Mucosa of descending colon (tissue), 3 donors: ENCODE measurements around the gene ZEB2. TPM values are rescaled to one million over a fixed set of nuclear protein-coding genes. Genes with fewer than 3 reads are reported as not detected.
A peak's percentile ranks its signal among the peaks of the same experiment; 100 is the strongest.

Source experiments
- ATAC-seq: fragments of 200-7000 bp; cut with Tn5 transposase; one replicate; pipeline ENCODE4 v1.9.1; 2020; ENCODE audit warnings: mild to moderate bottlenecking, moderate library complexity
- DNase-seq, 3 donors: peaks; one replicate each; pipeline ENCODE4 v3.0.0-alpha.2; 2020
- H3K36me3 ChIP-seq: fragments of 200-600 bp; one replicate; pipeline ENCODE4 v1.8.0; 2021; ENCODE audit warnings: low read depth, mild to moderate bottlenecking
- H3K4me1 ChIP-seq: fragments of 200-600 bp; one replicate; pipeline ENCODE4 v1.8.0; 2021; ENCODE audit warnings: low read depth, mild to moderate bottlenecking
- H3K4me3 ChIP-seq: fragments of 200-600 bp; one replicate; pipeline ENCODE4 v1.8.0; 2021; ENCODE audit warnings: mild to moderate bottlenecking
- H3K9me3 ChIP-seq: fragments of 200-600 bp; one replicate; pipeline ENCODE4 v1.8.0; 2021; ENCODE audit warnings: mild to moderate bottlenecking
- intact Hi-C, 2 donors: fragments of 100-400 bp; cut with DNase I in 1 of 2; cut with micrococcal nuclease in 1 of 2; formaldehyde crosslinking; loops; one replicate each; pipeline versions ENCODE4 v1.11.0 to v1.11.1; 2022; cut with DNase I, micrococcal nuclease
- total RNA-seq, 3 donors: library from RNA; stranded (reverse); fragmentation: NEBNext Ultra II Directional in 2 of 3; extraction: Animal tissue kit (Norgen Biotek cat#: 25700) in 2 of 3; gene quantifications; one replicate each; pipeline versions ENCODE4 v1.2.1 to v1.2.4, GENCODE V29; 2021 to 2023
- TF ChIP-seq, protein P1 (sequence below): fragments of 200-600 bp; IDR thresholded peaks from one replicate; pipeline ENCODE4 v1.8.0; 2022; ENCODE audit warnings: antibody characterized with exemption, mild to moderate bottlenecking
- donor health status: DM: no; HTN: no; CAD: no; lungs with moderate emphysema.
- donor health status: DM: no; HTN: no; CAD: no.
- donor health status: DM: no; HTN: yes; CAD: no.

ZEB2 gene
- total RNA-seq, 3 donors from 2014 or later: 19.0 to 80.1 (median 48.6) TPM

DNA sequence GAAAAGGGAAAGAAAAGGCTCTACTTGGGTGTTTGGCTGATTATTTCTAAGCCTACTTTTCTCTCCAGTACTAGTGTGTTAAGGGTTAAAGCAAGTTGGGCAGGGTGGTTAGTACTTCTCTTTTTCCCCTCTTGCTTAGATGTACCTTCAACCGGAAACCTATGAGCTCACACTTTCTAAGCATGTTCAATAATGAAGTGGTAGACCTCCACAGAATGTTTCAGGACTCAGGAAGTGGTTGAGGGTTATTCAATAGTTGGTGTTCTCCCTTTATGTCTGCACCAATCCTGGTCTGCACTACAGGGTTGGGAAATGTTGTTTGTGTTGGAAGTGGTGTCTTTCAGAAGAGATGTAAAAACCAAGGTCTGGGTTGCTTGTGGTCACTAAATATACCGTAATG, 137.1 kb downstream of the ZEB2 start:
- ATAC-seq: peak; percentile 76
- TF ChIP-seq, protein P1, sequence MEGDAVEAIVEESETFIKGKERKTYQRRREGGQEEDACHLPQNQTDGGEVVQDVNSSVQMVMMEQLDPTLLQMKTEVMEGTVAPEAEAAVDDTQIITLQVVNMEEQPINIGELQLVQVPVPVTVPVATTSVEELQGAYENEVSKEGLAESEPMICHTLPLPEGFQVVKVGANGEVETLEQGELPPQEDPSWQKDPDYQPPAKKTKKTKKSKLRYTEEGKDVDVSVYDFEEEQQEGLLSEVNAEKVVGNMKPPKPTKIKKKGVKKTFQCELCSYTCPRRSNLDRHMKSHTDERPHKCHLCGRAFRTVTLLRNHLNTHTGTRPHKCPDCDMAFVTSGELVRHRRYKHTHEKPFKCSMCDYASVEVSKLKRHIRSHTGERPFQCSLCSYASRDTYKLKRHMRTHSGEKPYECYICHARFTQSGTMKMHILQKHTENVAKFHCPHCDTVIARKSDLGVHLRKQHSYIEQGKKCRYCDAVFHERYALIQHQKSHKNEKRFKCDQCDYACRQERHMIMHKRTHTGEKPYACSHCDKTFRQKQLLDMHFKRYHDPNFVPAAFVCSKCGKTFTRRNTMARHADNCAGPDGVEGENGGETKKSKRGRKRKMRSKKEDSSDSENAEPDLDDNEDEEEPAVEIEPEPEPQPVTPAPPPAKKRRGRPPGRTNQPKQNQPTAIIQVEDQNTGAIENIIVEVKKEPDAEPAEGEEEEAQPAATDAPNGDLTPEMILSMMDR: no peak
- Histone ChIP-seq H3K9me3 (no peaks in the 10 kb centered on the region), H3K4me3 (no peak overlapping the region), H3K4me1 (no peaks in the 10 kb centered on the region), H3K36me3 (no peaks in the 10 kb centered on the region)
- DNase-seq: no peak
- intact Hi-C loops: no loop called here

DNA sequence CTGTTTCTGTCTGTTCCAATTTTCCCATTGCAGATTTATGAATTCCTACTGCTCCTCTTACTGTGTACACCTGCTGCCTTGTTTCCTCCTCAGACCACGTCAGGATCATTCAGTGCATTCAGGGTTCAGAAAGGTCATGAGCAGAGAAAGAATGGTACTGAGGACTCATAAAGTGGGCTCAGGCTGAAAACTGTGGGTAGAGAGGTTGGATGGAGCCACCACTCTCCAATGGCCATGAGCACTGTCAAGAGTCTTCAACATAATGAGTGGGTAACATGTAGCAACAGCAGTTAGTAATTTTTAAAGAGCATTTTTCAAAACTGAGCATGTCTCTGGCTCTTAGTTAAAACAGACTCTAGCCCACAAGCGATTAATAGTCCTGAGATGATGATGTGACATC, 138.2 kb downstream of the ZEB2 start:
- TF ChIP-seq, protein P1: no peak
- Histone ChIP-seq H3K36me3 (no peaks in the 10 kb centered on the region), H3K9me3 (no peaks in the 10 kb centered on the region), H3K4me1 (no peaks in the 10 kb centered on the region), H3K4me3 (no peak overlapping the region)
- intact Hi-C loops: no loop called here
- ATAC-seq (no peak), DNase-seq (no peak)

DNA sequence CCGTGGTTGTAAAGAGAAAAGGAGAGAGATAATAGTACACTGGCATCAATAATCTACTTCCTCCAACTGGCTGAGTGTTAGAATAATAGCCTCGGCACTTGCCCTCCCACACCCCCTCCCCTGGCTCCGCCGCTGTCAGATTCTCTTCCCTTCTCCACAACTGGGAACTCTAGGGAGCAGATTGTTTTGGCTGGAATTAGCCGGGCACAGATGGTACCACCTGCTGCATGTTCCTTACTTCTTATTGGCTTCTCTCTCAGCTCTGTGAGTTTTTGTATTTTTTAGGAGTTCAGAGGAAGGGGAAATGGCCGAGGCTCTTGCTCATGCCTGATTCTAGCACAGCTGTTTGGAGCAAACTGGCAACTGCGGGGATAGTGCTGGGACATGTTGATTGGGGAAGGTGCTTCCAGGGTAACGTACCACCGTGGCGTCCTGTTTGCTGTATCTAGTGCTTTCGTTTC, 140.0 kb downstream of the ZEB2 start:
- TF ChIP-seq, protein P1: no peak
- Histone ChIP-seq H3K36me3 (no peaks in the 10 kb centered on the region), H3K9me3 (no peaks in the 10 kb centered on the region), H3K4me1 (no peaks in the 10 kb centered on the region), H3K4me3 (no peak overlapping the region)
- ATAC-seq (peak; percentile 22), DNase-seq (no peak)
- intact Hi-C loops: no loop called here

DNA sequence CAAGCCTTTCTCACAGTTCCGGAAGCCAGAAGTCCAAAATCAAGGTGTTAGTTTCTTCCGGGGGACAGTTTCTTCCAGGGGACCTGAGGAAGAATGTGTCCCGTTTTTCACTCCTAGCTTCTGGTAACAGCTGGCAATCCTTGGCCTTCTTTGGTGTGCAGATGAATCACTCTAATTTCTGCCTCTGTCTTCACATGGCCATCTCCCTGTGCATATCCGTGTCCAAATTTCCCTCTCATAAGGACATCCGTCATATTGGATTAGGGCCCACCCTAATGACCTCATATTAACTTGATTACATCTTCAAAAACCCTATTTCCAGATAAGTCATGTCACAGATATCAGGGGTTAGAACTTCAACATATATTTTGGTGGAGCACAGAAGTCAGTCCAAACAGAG, 141.4 kb downstream of the ZEB2 start:
- DNase-seq (no peak), ATAC-seq (no peak)
- intact Hi-C loops: no loop called here
- Histone ChIP-seq H3K36me3 (no peaks in the 10 kb centered on the region), H3K4me3 (no peak overlapping the region), H3K4me1 (no peaks in the 10 kb centered on the region), H3K9me3 (no peaks in the 10 kb centered on the region)
- TF ChIP-seq, protein P1: no peak

DNA sequence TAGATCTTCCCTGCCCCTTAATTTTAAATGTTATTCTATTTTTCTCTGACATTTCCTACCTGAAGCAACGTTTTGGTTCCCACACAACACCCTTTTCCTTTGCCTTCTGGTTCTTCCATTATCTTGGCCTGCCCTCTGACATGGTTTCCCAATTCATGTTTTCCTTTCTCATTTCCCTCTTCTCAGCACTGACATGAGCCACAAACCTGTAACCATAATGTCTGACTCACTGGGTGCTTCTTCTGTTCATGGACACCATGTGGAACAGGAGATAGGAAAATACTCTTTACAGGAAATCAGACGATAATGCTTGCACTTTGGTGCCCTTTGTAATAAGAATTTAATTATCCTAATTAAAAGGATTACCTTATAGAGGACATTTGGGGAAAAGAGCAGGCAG, 142.0 kb downstream of the ZEB2 start:
- no peak overlapping the region for H3K4me3 ChIP-seq
- no peaks in the 10 kb centered on the region for H3K36me3 ChIP-seq
- ATAC-seq (no peak), DNase-seq (no peak)
- H3K4me1 ChIP-seq: no peaks in the 10 kb centered on the region
- H3K9me3 ChIP-seq: no peaks in the 10 kb centered on the region
- intact Hi-C loops: no loop called here
- TF ChIP-seq, protein P1: no peak

DNA sequence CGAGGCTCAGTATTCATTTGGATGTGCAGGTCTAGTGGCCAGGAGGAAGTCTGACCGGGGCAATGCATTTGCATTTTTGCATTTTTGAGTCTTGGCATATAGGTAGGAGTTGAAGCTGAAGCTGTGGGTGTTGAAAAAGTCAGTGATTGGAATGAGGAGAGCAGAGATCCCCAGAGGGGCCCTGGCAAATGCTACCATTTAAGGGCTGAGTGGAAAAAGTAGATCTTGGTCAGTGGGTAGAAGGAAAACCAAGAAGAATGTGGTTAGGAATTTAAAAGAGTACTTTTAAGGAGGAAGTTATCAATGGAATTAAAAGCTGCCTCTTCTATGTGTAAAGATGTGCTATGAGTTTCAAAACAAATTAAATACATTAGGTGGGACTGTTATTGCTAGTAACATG, 143.0 kb downstream of the ZEB2 start:
- no peak for DNase-seq
- ATAC-seq: no peak
- no peaks in the 10 kb centered on the region for H3K9me3 ChIP-seq
- no peaks in the 10 kb centered on the region for H3K4me1 ChIP-seq
- intact Hi-C loops: no loop called here
- H3K4me3 ChIP-seq: no peak overlapping the region
- H3K36me3 ChIP-seq: no peaks in the 10 kb centered on the region
- TF ChIP-seq, protein P1: no peak
